H54 (cell line): ENCODE data around the gene IGFL4.

ENCODE experiments used
- DNase-seq: peaks from one replicate; pipeline ENCODE4 v3.0.0; 2011; ENCODE audit warnings: low spot score, mixed read lengths; ENCODE audit not compliant: insufficient read length
- FAIRE-seq: peaks from 3 replicates; lab custom pipeline; 2011; peaks lifted over from hg19 to GRCh38; lab: Jason Lieb, UNC
- POLR2A ChIP-seq: IDR thresholded peaks from 2 replicates; pipeline ENCODE4 v1.6.1; 2011; ENCODE audit warnings: low read depth, mild to moderate bottlenecking, low read length

Gene IGFL4

DNA sequence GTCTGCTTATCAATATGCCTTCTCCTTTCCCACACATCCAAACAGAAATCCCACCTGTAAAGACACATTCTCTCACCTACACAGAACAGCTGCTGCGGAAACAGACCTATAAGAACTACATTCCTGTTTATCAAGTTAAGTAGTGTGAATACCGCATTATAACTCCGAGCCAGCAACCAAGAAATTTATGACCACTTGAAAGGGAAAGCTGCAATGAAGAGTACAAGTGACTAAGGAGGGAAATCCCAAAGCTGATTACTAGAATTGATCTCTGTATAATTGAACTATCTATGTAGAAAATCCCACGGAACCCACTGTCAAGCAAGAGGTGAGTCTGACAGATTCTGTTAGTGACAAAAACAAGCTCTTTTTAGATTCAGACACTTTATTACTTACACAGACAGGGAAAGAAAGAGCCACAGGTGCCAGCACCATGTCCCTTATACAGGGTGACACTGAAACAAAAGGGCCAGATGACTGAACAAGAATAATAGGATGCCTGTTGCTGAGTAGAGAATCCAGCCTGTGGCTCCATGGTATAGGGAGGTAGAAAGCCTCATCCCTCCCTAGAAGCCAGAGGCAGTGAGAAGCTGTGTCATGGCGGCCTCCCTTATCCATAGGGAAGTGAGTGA lies 1.6 kb upstream of the IGFL4 start:
- FAIRE-seq: no peak

DNA sequence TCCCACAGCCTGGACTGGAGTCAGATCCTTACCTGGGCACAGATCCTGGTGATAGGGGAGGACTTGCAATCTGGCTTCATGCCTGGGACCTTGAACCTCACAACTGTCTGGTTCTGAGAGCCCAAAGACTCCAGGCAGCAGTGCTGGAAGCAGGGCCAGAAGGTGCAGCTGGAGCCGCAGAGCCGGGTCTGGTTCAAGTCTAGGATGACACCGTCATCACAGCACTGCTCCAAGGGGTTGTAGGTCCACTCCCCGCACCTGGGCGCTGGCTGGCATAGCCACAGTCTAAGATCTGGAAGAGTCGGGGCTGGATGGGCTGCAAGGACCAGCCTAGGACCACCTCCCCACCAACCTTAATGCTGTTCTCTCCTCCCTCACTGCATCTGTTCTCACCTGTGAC lies 677 bp downstream of the IGFL4 start:
- FAIRE-seq (no peak), DNase-seq (no peak)
- no peak for TF ChIP-seq POLR2A

More for the DNA sequence above, 1.6 kb upstream of the IGFL4 start:
- DNase-seq: no peak
- no peak for TF ChIP-seq POLR2A

DNA sequence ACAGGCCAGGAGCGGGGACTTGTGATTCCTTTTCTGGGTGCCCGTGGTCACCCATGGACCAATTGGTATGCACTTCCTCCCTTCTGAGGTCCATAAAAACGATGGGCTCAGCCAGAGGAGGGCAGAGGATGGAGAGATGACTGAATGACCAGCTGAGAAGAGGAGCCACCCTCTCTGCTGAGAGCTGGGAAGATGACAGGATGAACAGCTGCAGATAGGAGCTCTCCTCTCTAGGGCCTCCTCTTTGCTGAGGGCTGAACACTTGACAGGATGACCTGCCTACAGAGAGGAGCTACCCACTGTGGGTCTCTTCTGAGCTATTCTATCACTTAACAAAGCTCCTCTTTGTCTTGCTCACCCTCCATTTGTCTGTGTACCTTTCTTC lies 4.1 kb downstream of the IGFL4 start:
- FAIRE-seq (no peak), DNase-seq (no peak)
- TF ChIP-seq POLR2A: no peak

DNA sequence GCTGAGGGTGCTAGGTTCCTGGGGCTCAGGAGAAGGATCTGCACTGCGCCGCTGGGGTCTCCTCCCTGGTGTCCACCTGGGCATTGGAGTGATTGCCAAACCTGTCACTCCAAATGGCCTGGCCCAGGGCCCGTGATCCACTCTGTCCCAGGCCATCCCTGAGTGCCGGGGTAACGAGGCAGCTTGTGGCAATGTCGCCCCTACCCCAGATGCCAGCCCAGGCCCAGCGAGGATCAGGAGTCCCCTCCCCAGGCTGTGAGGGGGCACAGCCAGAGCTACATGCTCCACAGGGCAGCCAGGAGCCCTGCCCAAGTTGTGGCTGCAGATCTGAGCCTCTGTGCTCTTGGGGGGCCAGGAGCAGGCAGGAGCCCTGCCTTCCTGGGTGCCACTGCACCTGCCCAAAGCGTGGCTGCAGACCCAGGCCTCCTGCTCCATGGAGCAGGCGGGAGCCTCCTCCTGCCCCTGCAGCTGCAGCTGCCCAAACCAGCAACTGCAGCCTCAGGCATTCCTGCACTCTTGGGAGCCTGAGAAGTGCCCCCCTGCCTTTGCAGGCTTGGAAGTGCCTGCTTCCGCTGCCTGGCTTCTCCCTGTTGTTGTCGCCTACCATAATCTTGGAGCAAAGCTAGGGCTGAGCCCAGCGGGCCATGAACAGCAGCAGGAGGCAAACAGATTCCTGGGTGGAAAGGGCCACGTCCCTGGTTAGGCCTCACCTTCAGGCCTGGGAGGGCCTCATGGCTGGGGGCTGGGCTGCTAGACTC lies 4.6 kb downstream of the IGFL4 start:
- no peak for TF ChIP-seq POLR2A
- DNase-seq: no peak
- no peak for FAIRE-seq

DNA sequence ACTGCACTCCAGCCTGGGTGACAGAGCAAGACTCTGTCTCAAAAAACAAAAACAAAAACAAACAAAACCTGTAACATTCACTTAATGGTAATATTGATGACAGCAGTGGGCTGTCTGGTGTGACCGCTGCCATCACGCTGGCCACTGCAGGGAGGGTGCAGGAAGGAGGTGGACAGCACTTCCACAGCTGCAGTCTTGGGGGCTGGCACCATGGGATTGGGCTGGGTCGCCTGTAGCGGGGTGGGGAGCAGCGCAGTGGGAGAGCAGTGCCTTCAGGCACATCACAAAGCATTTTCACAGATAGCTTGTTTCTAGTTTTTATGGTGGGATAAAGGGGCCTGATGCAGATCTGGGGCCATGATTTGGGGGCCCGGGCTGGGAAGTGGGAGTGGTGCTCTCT lies 5.3 kb downstream of the IGFL4 start:
- FAIRE-seq: no peak
- DNase-seq: no peak
- no peak for TF ChIP-seq POLR2A

DNA sequence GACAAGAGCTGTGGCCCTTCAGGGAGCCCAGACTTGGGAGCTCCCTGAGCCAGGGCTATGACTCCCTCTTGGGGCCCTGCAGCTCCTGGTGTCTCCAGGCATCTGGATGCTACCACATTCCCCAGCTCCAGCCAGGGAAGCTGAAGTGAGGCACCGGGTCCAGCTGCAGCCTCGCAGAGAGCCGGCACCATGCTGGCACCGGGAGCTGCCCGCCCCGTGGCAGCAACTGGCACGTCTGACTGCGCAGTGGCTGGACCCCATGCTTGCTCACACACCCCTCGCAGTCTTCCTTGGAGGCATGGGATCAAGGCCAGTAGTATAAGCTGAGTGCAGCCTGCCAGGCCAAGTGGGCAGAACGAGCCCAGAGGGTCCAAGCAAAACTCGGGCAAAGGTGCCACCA lies 7.4 kb downstream of the IGFL4 start:
- FAIRE-seq (no peak), DNase-seq (no peak)
- TF ChIP-seq POLR2A: no peak

DNA sequence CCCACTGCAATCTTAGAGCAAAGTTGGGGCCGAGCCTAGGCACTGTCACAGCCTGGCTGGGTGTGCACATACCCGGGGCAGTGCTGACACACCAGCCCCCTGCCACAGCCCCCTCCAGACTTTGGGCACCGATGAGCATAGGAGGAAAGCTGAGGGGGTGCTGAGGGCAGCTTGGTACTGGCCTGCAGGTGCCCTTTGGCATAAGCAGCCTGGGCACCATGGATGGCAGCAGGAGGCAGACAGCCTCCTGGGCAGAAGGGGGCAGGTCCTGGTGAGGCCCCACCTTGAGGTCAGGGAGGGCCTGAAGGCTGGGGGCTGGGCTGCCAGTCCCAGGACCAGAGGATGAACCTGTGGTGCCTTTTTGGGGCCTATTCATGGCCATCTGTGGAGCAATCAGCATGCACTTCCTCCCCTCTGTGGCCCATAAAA lies 8.2 kb downstream of the IGFL4 start:
- no peak for TF ChIP-seq POLR2A
- FAIRE-seq: no peak
- DNase-seq: no peak

DNA sequence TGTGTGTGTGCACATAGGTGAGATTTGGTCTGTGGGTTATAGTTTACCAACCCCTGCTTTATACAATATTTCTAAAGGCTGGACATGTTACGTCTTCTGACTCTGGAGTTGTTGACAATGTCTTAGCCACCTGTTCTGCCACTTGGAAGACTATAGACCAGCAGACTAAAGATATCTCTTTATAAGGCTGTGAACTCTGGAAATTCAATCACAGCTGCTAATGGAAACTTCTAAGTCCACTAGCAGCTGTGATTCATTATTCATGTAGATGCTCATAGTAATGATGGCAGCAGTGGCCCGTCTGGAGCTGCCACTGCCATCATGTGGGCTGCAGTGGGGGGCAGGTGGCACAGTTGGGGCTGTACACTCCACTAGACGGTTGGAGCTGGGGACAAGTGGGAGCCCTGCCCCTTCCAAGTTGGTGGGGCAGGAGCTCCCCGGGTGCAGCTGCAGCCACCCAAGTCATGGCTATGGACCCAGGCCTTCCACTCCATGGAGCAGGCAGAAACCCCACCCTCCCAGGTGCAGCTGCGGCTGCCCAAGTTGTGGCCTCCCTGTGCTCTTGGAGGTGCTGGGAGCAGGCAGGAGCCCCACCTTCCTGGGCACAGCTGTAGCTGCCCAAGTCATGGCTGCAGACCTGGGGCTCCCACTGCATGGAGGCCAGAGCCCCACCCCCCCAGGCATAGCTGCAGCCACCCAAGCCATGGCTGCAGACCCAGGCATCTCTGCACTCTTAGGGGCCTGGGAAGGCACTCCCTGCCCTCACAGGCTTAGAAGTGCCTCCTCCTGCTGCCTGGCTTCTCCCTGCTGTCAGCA lies 8.8 kb downstream of the IGFL4 start:
- DNase-seq (no peak), FAIRE-seq (no peak)
- TF ChIP-seq POLR2A: no peak

DNA sequence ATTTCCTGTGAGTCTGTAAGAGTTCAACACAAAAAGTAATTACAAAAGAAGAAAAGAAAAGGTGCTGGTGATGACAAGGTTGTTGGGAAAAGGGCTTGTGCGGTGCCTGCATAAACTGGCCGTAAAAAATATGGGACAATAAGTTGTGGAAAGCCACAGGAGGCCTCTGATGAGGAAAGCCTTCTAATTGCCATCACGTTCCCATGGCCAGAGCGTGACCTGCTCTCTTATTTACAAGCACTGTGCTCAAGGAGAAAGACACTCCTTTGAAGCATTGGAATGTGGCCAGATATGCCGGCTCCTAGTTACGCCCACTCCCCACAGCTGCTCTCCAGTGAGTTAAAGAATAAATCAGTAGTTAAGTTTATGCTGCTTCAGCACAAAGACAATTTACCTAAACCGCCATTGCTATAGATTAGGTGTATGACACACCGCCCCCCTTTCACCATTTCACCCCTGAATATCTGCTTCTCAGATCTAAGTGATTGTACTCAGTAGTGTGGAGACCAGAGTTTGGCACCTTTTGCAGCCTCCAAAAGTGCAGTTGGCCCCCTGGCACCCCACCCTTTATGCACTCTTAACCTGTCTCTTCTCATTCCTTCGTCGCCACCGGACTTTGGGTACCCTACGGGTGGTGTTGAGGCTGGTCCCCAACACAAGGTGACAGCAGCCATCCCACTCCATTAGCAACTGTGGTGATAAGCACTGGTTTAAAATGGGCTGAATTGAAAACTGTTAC lies 9.8 kb downstream of the IGFL4 start:
- FAIRE-seq (no peak), DNase-seq (no peak)
- no peak for TF ChIP-seq POLR2A

DNA sequence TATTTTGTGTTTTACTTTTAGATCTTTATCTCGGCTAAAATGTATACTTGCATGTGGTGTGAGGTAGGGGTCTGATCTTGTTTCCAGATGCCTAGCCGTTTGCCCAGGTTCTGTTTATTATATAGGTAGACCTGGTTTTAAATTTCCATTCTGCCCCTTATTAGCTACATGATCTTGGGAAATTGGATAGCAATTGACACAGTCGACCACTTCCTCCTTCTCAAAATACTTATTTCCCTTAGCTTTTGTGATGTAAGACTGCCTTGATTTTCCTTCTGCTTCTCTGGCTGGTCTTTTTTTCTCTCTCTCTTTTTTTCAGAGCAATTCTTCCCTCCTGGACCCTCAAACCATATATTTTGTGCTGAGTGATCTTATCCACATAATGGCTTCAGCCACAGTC lies 15.0 kb downstream of the IGFL4 start:
- FAIRE-seq (no peak), DNase-seq (no peak)
- no peak for TF ChIP-seq POLR2A

DNA sequence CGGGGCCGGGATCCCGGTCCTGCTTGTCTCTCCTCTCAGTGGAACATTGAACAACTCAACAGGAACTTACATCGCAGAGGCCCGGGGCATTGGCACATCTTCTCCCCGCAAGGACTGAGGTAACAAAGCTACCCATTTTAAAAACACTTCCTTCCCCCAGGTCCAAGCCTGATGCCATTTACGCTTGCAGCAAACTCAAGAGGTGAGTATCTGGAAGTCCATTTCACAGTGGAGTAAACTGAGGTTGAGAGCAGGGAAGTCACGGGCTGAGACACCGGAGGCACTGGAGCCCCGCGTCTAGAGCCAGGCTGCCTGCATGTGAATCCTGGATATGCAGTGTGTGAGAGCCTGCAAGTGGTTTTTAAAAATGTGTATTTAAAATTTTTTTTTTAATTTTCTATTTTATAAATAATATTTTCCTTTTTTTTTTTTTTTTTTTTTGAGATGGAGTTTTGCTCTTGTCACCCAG lies 17.5 kb downstream of the IGFL4 start:
- TF ChIP-seq POLR2A: no peak
- DNase-seq (no peak), FAIRE-seq (no peak)

DNA sequence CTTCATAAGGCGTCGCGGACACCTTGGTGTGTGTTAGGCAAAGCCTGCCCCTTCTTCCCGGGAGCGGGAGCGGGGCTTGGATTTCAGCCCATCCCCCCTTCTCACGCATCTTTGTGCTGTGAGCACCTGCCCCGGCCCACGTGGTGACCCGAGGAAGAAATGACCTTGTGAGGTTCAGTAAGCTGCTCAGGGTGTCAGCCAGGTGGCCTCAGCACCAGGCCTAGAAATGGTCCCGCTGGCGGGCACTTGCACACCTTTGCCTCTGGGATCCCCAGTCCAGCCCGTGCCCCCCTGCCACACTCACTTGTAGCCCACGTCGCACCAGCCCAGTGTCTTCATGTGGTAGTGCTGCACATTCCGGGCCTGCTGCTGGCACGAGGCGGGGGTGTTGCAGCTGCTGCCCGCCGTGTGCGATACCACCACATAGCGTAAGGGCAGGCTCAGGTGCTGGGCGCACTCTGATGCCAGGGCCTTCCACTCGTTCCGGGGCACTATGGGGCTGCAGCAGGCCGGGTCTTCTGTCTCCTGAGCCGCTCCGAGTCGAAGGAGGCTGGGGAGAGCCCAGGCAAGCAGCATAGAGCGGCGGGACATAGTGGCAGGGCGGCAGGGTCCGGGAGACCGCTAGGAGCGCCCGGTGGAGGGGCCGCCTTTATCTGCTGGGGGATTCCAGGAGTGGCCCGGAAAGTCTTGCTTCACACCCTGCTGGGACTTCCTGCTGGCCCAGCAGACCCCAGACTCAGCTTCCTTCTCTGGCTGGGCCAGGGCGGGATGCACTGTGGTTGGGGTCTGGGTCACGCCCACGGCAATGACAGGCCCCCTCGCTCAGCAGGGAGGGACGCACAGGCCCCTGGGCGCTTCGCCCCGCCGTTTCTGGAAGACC lies 18.1 kb downstream of the IGFL4 start, which contains the start of gene PGLYRP1:
Gene PGLYRP1 (minus strand): TSS at position 623 of the 880 bp plus-strand sequence. CDS start 32 bp downstream, at position 591.
- FAIRE-seq (no peak), DNase-seq (no peak)
- TF ChIP-seq POLR2A: no peak
